Fibroblast of lung (primary cell): Measurements from ENCODE around the gene TAF12. TPM values are rescaled to one million over a fixed set of nuclear protein-coding genes. Genes with fewer than 3 reads are reported as not detected.
A peak's percentile ranks its signal among the peaks of the same experiment; 100 is the strongest.

Experiments
- DNase-seq, 2 donors: peaks; one replicate each; pipeline versions ENCODE4 v3.0.0 to v3.0.0-alpha.2; 2010; ENCODE audit warnings: low read depth in 2 of 2
- H2AFZ ChIP-seq: 2 replicates; pipeline ENCODE4 v1.5.1; 2012; ENCODE audit warnings: low read length, control low read depth, inconsistent platforms
- H3K27ac ChIP-seq: 2 replicates; pipeline ENCODE4 v1.5.1; 2011; ENCODE audit warnings: low read length, control low read depth; ENCODE audit not compliant: insufficient read depth
- H3K27me3 ChIP-seq: 2 replicates; pipeline ENCODE4 v1.5.1; 2011; ENCODE audit warnings: mild to moderate bottlenecking, low read length; ENCODE audit not compliant: control insufficient read depth, insufficient read depth
- H3K36me3 ChIP-seq: 2 replicates; pipeline ENCODE4 v1.5.1; 2011; ENCODE audit warnings: low read length; ENCODE audit not compliant: control insufficient read depth, insufficient read depth
- H3K4me1 ChIP-seq: 2 replicates; pipeline ENCODE4 v1.5.1; 2011; ENCODE audit warnings: low read length; ENCODE audit not compliant: control insufficient read depth, insufficient read depth; ENCODE audit errors: extremely low read depth
- H3K4me2 ChIP-seq: 2 replicates; pipeline ENCODE4 v1.5.1; 2011; ENCODE audit warnings: low read length, control low read depth; ENCODE audit not compliant: insufficient read depth; ENCODE audit errors: extremely low read depth
- H3K4me3 ChIP-seq, 4 experiments: fragments of 200-600 bp in 1 of 4; sonication (generic) in 1 of 4; replicated peaks in 1 of 4; 2 replicates each; pipeline ENCODE4 v1.5.1; 2011 to 2016; ENCODE audit warnings: low read length in 4 of 4, low read depth in 3 of 4, mild to moderate bottlenecking in 3 of 4, control low read depth in 2 of 4, inconsistent platforms in 1 of 4, mixed read lengths in 1 of 4; ENCODE audit not compliant: insufficient read depth in 1 of 4; ENCODE audit errors: control extremely low read depth in 1 of 4
- H3K79me2 ChIP-seq: 2 replicates; pipeline ENCODE4 v1.5.1; 2012; ENCODE audit warnings: mild to moderate bottlenecking, low read length, inconsistent platforms; ENCODE audit not compliant: control insufficient read depth, insufficient read depth
- H3K9ac ChIP-seq: 2 replicates; pipeline ENCODE4 v1.5.1; 2011; ENCODE audit warnings: mild to moderate bottlenecking, low read length, control low read depth; ENCODE audit not compliant: insufficient read depth
- H3K9me3 ChIP-seq: 2 replicates; pipeline ENCODE4 v1.5.1; 2012; ENCODE audit warnings: low read depth, low read length; ENCODE audit not compliant: control insufficient read depth, insufficient read depth
- H4K20me1 ChIP-seq: 2 replicates; pipeline ENCODE4 v1.5.1; 2011; ENCODE audit warnings: low read length; ENCODE audit not compliant: control insufficient read depth, insufficient read depth; ENCODE audit errors: extremely low read depth
- CTCF ChIP-seq, 2 donors: IDR thresholded peaks in 1 of 2; conservative IDR thresholded peaks in 1 of 2; 1 replicate in 1 of 2; 2 replicates in 1 of 2; pipeline ENCODE4 v1.5.1; 2011 to 2012; ENCODE audit warnings: low read length in 2 of 2, control low read depth in 1 of 2, inconsistent platforms in 1 of 2, low read depth in 1 of 2, mild to moderate bottlenecking in 1 of 2
- EZH2 ChIP-seq: IDR thresholded peaks from 2 replicates; pipeline ENCODE4 v1.5.1; 2012; ENCODE audit warnings: low read length, control low read depth, mild to moderate bottlenecking; ENCODE audit errors: missing control alignments
- polyA plus RNA-seq, 2 donors: library from polyadenylated mRNA; depleted of rRNA in 1 of 2; stranded (reverse) in 1 of 2; unstranded in 1 of 2; fragments of >200 nt; gene quantifications; 2 replicates each; pipeline ENCODE4 v1.2.1, GENCODE V29; 2011 to 2012; ENCODE audit warnings: missing spikeins in 1 of 2
- total RNA-seq: library from RNA; depleted of rRNA; stranded (reverse); fragments of >200 nt; gene quantifications from 2 replicates; pipeline ENCODE4 v1.2.1, GENCODE V29; 2014

Gene TAF12
- total and polyA plus RNA-seq, 2 donors (not counting 1 experiment from before 2014, with no cell fraction given): 49.7 to 52.2 TPM

DNA sequence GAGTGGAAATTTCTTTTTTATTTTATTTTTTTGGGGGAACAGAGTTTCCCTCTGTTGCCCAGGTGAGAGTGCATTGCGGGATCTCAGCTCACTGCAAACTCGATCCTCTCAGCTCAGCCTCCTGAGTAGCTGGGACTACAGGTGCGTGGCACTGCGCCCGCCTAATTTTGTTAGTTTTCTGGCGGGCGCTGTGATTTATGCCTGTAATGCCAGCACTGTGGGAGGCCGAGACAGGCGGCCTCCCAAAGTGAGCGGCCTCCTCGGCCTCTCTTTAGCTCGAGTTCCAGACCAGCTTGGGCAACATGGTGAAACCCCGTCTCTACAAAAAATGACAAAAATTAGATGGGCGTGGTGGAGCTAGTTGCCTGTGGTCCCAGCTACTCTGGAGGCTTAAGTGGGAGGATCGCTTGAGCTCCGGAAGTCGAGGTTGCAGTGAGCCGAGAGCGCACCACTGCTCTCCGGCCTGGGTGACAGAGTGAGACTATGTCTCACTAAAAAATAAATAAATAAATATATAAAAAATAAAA is 28.4 kb upstream of the TAF12 start:
- no peaks in the 10 kb centered on the region for H4K20me1 ChIP-seq
- H3K4me2 ChIP-seq: no peak overlapping the region
- H3K36me3 ChIP-seq: no peaks in the 10 kb centered on the region
- no peak overlapping the region for H3K9ac ChIP-seq
- TF ChIP-seq CTCF (conservative IDR thresholded peaks at IDR 0.05 in 1 of 2, IDR thresholded peaks at IDR 0.05 in 1 of 2; ENCODE audit: low read depth in 1 of 2, low read length in 2 of 2) (no peak), EZH2 (no peak)
- no peak overlapping the region for H2AFZ ChIP-seq
- no peaks in the 10 kb centered on the region for H3K4me1 ChIP-seq
- H3K4me3 ChIP-seq: no peak overlapping the region
- no peak overlapping the region for H3K27ac ChIP-seq
- no peak for DNase-seq
- H3K9me3 ChIP-seq: no peaks in the 10 kb centered on the region
- peaks cover 10% of the 10 kb centered on the region for H3K79me2 ChIP-seq
- no peaks in the 10 kb centered on the region for H3K27me3 ChIP-seq

DNA sequence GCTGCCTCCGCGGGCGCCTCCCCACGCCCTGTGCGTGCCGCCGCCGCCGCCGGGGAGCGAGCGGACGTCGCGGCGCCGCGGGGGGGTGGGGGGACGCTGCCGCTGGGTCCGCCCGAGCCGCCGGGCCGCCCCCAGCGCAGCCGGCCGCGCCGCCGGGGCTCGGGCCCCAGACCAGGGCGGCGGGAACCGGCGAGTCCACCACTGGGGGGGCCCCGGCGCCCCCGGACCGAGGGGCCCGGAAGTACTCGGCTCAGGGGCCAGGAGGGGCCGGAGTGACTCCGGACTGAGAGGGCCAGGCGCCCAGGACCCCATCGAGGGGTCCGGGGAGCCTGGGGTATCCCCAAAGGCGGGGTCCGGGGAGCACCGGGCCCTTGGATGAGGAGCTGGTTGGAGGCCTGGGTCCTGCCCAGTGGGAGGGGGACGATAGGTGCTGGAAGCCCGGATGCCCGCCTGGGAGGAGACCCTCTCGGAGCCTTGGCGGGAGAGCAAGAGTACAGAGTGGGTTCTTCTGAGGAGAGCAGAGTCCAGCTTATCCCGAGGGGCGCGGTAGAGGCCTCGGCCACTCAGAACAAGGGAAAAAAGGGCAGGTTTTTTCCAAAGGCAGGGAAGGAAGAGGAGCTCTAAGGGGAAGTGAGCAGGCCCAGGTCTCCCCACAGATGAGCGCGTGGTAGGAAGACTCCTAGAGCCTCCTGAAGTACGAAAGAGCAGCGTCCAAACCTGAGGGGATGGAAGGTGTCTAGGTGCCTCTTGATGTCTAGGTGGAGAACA is 26.3 kb upstream of the TAF12 start:
- H3K9me3 ChIP-seq: no peaks in the 10 kb centered on the region
- H3K27me3 ChIP-seq: no peaks in the 10 kb centered on the region
- H3K79me2 ChIP-seq: peaks cover 10% of the 10 kb centered on the region
- H4K20me1 ChIP-seq: no peaks in the 10 kb centered on the region
- peak overlapping the region; percentile 79 to 94 (median 87) for H3K4me3 ChIP-seq
- peak overlapping the region; percentile 94 for H3K27ac ChIP-seq
- H2AFZ ChIP-seq: peak overlapping the region; percentile 27
- no peaks in the 10 kb centered on the region for H3K36me3 ChIP-seq
- H3K4me1 ChIP-seq: no peaks in the 10 kb centered on the region
- peak overlapping the region; percentile 95 for H3K4me2 ChIP-seq
- TF ChIP-seq EZH2: no peak
- TF ChIP-seq CTCF (conservative IDR thresholded peaks at IDR 0.05 in 1 of 2, IDR thresholded peaks at IDR 0.05 in 1 of 2; ENCODE audit: low read depth in 1 of 2, low read length in 2 of 2): no peak
- DNase-seq: peak; percentile 38 to 55
- H3K9ac ChIP-seq: peak overlapping the region; percentile 95

- TF ChIP-seq CTCF (conservative IDR thresholded peaks at IDR 0.05 in 1 of 2, IDR thresholded peaks at IDR 0.05 in 1 of 2; ENCODE audit: low read depth in 1 of 2, low read length in 2 of 2) (no peak), EZH2 (no peak)
- H3K36me3 ChIP-seq: no peaks in the 10 kb centered on the region
- H3K79me2 ChIP-seq: peaks cover 10% of the 10 kb centered on the region
- H3K4me3 ChIP-seq: peak within 1 kb of the TSS; percentile 81 to 94 (median 92)
- H3K9ac ChIP-seq: peak within 1 kb of the TSS; percentile 95
- no peaks in the 10 kb centered on the region for H4K20me1 ChIP-seq
- no peaks in the 10 kb centered on the region for H3K9me3 ChIP-seq
- H3K4me1 ChIP-seq: no peaks in the 10 kb centered on the region
- H2AFZ ChIP-seq: peak within 1 kb of the TSS; percentile 100
- peak; percentile 78 to 85 for DNase-seq
- H3K4me2 ChIP-seq: peak within 1 kb of the TSS; percentile 95
- H3K27me3 ChIP-seq: no peaks in the 10 kb centered on the region
- H3K27ac ChIP-seq: peak within 1 kb of the TSS; percentile 94
Measured at GRCh38 chr1:28668191-28668955, 25.5 kb upstream of the TAF12 start, which contains the start of gene GMEB1. TSS of gene GMEB1 (plus strand) at chr1:28668784. CDS start at chr1:28683613, 14,829 bp downstream.
